ENCODE results near the gene WDR70. TPM values are rescaled to one million over a fixed set of nuclear protein-coding genes. Genes with fewer than 3 reads are reported as not detected.

WDR70 gene
- total and polyA plus RNA-seq, 2 of the 8 experiments (the other 6 are each of a cell fraction or from before 2014, with no cell fraction given) = 10.6 to 37.4 TPM

DNA sequence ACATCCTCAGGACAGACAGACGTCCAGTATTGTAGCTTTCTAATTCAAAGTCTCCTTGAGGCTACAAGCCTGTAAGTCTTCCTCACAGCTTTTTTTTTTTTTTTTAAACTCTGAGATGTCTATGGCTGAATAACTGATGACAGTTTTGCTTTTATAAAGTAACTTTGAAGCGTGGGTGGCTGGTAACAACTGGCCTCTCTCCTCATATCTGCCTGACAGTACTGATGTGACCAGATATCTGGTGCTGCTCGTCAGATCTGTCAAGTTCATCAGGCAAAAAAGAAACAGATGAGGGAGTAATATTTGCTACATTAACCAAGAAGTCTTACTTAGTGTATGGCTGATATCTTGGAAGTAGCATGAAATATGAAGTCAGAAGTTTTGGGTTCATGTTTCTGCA, 388.1 kb downstream of the WDR70 start:
- Histone ChIP-seq H2BK12ac (ENCODE audit: low read depth, low read length) (no peak overlapping the region), H3K27ac (ENCODE audit: low read depth, low read length) (no peak overlapping the region), H3K23ac (ENCODE audit: insufficient read length) (no peak overlapping the region), H3K9me3 (ENCODE audit: insufficient read depth in 2 of 2, low read depth in 1 of 2, low read length in 1 of 2) (no peaks in the 10 kb centered on the region), H3K79me1 (ENCODE audit: low read depth, low read length) (no peaks in the 10 kb centered on the region), H4K8ac (ENCODE audit: extremely low read depth, insufficient read depth, low read length) (no peak overlapping the region), H4K5ac (ENCODE audit: insufficient read length, low read depth, low read length) (no peak overlapping the region), H3K4me2 (ENCODE audit: insufficient read depth in 1 of 2, low read depth in 2 of 2, low read length in 2 of 2) (no peak overlapping the region), H3K4me3 (ENCODE audit: extremely low read depth in 1 of 4, insufficient read depth in 2 of 4, low read depth in 3 of 4, low read length in 4 of 4) (no peak overlapping the region), H3K4me1 (replicated peaks in 1 of 4; ENCODE audit: control insufficient read depth in 3 of 4, insufficient read depth in 4 of 4, low read length in 3 of 4) (no peaks in the 10 kb centered on the region), H4K91ac (replicated peaks; ENCODE audit: insufficient read length, low read length) (no peak overlapping the region), H3K56ac (replicated peaks; ENCODE audit: insufficient read length, low read depth, low read length) (no peak overlapping the region), H3K4ac (replicated peaks; ENCODE audit: insufficient read length, low read depth, low read length) (no peak overlapping the region), H2AK5ac (ENCODE audit: low read depth, low read length) (no peak overlapping the region), H3K36me3 (ENCODE audit: control insufficient read depth in 2 of 4, insufficient read depth in 4 of 4, low read length in 3 of 4) (no peaks in the 10 kb centered on the region), H2BK120ac (replicated peaks; ENCODE audit: low read depth, low read length) (no peak overlapping the region), H2BK15ac (ENCODE audit: low read length) (no peak overlapping the region), H4K20me1 (replicated peaks in 1 of 2; ENCODE audit: control insufficient read depth in 1 of 2, insufficient read depth in 2 of 2, low read length in 2 of 2) (no peaks in the 10 kb centered on the region), H3K27me3 (replicated peaks in 1 of 4; ENCODE audit: control insufficient read depth in 3 of 4, extremely low read depth in 1 of 4, insufficient read depth in 3 of 4, low read length in 3 of 4) (no peaks in the 10 kb centered on the region), H2AFZ (ENCODE audit: low read length) (no peak overlapping the region), H3K18ac (ENCODE audit: extremely low read depth, low read length) (no peak overlapping the region), H3K23me2 (ENCODE audit: low read depth, low read length) (no peaks in the 10 kb centered on the region), H3K9ac (replicated peaks in 1 of 4; ENCODE audit: extremely low read depth in 1 of 4, low read depth in 3 of 4, low read length in 3 of 4) (no peak overlapping the region), H3K14ac (ENCODE audit: insufficient read length) (no peak overlapping the region), H2BK20ac (ENCODE audit: low read length) (no peak overlapping the region), H2BK5ac (ENCODE audit: low read depth, low read length) (no peak overlapping the region), H3K79me2 (ENCODE audit: control insufficient read depth in 1 of 2, insufficient read depth in 2 of 2, low read length in 2 of 2) (no peaks in the 10 kb centered on the region)
- FAIRE-seq (no peak), DNase-seq (ENCODE audit: low read depth in 1 of 2, low spot score in 2 of 2) (no peak)
- no peak for TF ChIP-seq NANOG (IDR thresholded peaks at IDR 0.05; ENCODE audit: insufficient read depth, low read depth, low read length, poor library complexity, severe bottlenecking)
- TF ChIP-seq HDAC6 (IDR thresholded peaks at IDR 0.05; ENCODE audit: low read depth, low read length) = no peak
- TF ChIP-seq, protein P1, sequence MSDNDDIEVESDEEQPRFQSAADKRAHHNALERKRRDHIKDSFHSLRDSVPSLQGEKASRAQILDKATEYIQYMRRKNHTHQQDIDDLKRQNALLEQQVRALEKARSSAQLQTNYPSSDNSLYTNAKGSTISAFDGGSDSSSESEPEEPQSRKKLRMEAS (IDR thresholded peaks at IDR 0.05) = no peak
- no peak for TF ChIP-seq SIRT6 (IDR thresholded peaks at IDR 0.05; ENCODE audit: low read length)
- TF ChIP-seq EP300 (IDR thresholded peaks at IDR 0.05; ENCODE audit: borderline replicate concordance in 1 of 2, low read depth in 2 of 2, low read length in 2 of 2) = no peak
- WGBS, 2 experiments (ENCODE audit: extremely low coverage in 1 of 2, insufficient coverage in 1 of 2, insufficient read length in 1 of 2, insufficient replicate concordance in 2 of 2, low coverage in 1 of 2, low lambda C conversion rate in 2 of 2, missing lambda C conversion rate in 1 of 2) = 90% methylated on average over 3 of the region's 3 CpGs; no CpG with 5 or more reads in 1 of the 2 experiments
- CTCF ChIA-PET (ENCODE audit: partially characterized antibody) = interaction anchor here (0.7 to 3.4 kb wide), 4 partner anchors 7 to 634 kb away, joined by 3 to 14 read pairs (median 3); no protein-coding TSS in a partner anchor
- POLR2A ChIA-PET (ENCODE audit: partially characterized antibody) = no interaction called here
